GM23338 (cell line): ENCODE data around the gene MACIR. TPM values are rescaled to one million over a fixed set of nuclear protein-coding genes. Genes with fewer than 3 reads are reported as not detected.

Source experiments
- ATAC-seq: fragments of 200-7000 bp; cut with Tn5 transposase; 3 replicates; pipeline ENCODE4 v1.9.1; 2020
- DNase-seq: peaks from one replicate; pipeline ENCODE4 v3.0.0-alpha.2; 2015; ENCODE audit warnings: low spot score
- H2AFZ ChIP-seq: fragments of 200-600 bp; sonication (generic); 2 replicates; pipeline ENCODE4 v1.8.0; 2016; ENCODE audit warnings: antibody characterized with exemption, mild to moderate bottlenecking, moderate library complexity
- H3F3A ChIP-seq: fragments of 200-600 bp; sonication (generic); replicated peaks from 2 replicates; pipeline ENCODE4 v1.8.0; 2017; ENCODE audit warnings: antibody characterized with exemption, mixed run types, low read depth
- H3K27ac ChIP-seq: fragments of 200-600 bp; sonication (generic); 2 replicates; pipeline ENCODE4 v1.6.1; 2016; ENCODE audit warnings: low read depth
- H3K27me3 ChIP-seq: fragments of 200-600 bp; sonication (generic); 2 replicates; pipeline ENCODE4 v1.8.0; 2016; ENCODE audit warnings: mild to moderate bottlenecking, mixed run types, moderate library complexity; ENCODE audit not compliant: insufficient read depth
- H3K36me3 ChIP-seq: fragments of 200-600 bp; sonication (generic); 2 replicates; pipeline ENCODE4 v1.8.0; 2016; ENCODE audit warnings: mild to moderate bottlenecking; ENCODE audit not compliant: insufficient read depth
- H3K4me1 ChIP-seq: fragments of 200-600 bp; sonication (generic); 2 replicates; pipeline ENCODE4 v1.8.0; 2016; ENCODE audit warnings: mild to moderate bottlenecking, moderate library complexity; ENCODE audit not compliant: insufficient read depth
- H3K4me2 ChIP-seq: fragments of 200-600 bp; sonication (generic); 2 replicates; pipeline ENCODE4 v1.7.1; 2017; ENCODE audit warnings: mixed run types
- H3K4me3 ChIP-seq: fragments of 200-600 bp; sonication (generic); 2 replicates; pipeline ENCODE4 v1.6.1; 2016; ENCODE audit warnings: mixed run types
- H3K79me2 ChIP-seq: fragments of 200-600 bp; sonication (generic); replicated peaks from 2 replicates; pipeline ENCODE4 v1.8.0; 2017; ENCODE audit warnings: mild to moderate bottlenecking; ENCODE audit not compliant: insufficient read depth
- H3K9me2 ChIP-seq: fragments of 200-600 bp; sonication (generic); 2 replicates; pipeline ENCODE4 v1.8.0; 2017; ENCODE audit not compliant: insufficient read depth
- H4K20me1 ChIP-seq: fragments of 200-600 bp; sonication (generic); replicated peaks from 2 replicates; pipeline ENCODE4 v1.8.0; 2017; ENCODE audit warnings: mild to moderate bottlenecking; ENCODE audit not compliant: insufficient read depth
- H3K27ac Mint-ChIP-seq: 2 replicates; pipeline ENCODE4 v1.8.0; 2020; ENCODE audit warnings: inconsistent platforms, mild to moderate bottlenecking, moderate library complexity, mixed read lengths
- H3K27me3 Mint-ChIP-seq: 3 replicates; pipeline ENCODE4 v1.8.0; 2022; ENCODE audit warnings: low read depth, mild to moderate bottlenecking, moderate library complexity, mixed read lengths, inconsistent platforms; ENCODE audit not compliant: insufficient read depth, poor library complexity
- H3K36me3 Mint-ChIP-seq: 3 replicates; pipeline ENCODE4 v1.8.0; 2021; ENCODE audit warnings: low read depth, mild to moderate bottlenecking, inconsistent platforms, moderate library complexity, mixed read lengths
- H3K4me1 Mint-ChIP-seq: 3 replicates; pipeline ENCODE4 v1.8.0; 2020; ENCODE audit warnings: mild to moderate bottlenecking, inconsistent platforms, mixed read lengths
- H3K4me3 Mint-ChIP-seq: 3 replicates; pipeline ENCODE4 v1.8.0; 2021; ENCODE audit warnings: moderate library complexity, mild to moderate bottlenecking, inconsistent platforms, mixed read lengths
- H3K9me3 Mint-ChIP-seq: 3 replicates; pipeline ENCODE4 v1.8.0; 2020; ENCODE audit warnings: moderate library complexity, mild to moderate bottlenecking, inconsistent platforms, mixed read lengths
- CTCF ChIP-seq, 2 experiments: fragments of 200-600 bp in 1 of 2; sonication (generic) in 1 of 2; conservative IDR thresholded peaks; 2 replicates each; pipeline versions ENCODE4 v1.5.1 to v1.6.1; 2016 to 2017; ENCODE audit warnings: antibody characterized with exemption in 2 of 2, low read depth in 2 of 2, mild to moderate bottlenecking in 2 of 2, moderate library complexity in 1 of 2
- ETS1 ChIP-seq: IDR thresholded peaks from 2 replicates; pipeline ENCODE4 v1.6.1; 2016; ENCODE audit warnings: antibody characterized with exemption
- JUNB ChIP-seq: IDR thresholded peaks from one replicate; pipeline ENCODE4 v1.6.1; 2016; ENCODE audit warnings: antibody characterized with exemption; ENCODE audit not compliant: unreplicated experiment
- POLR2AphosphoS5 ChIP-seq: IDR thresholded peaks from 2 replicates; pipeline ENCODE4 v1.6.1; 2016; ENCODE audit warnings: antibody characterized with exemption, low read depth
- ZNF114 ChIP-seq: fragments of 250-450 bp; sonication (Bioruptor Pico); IDR thresholded peaks from 2 replicates; pipeline ENCODE4 v1.5.0; 2020; ENCODE audit warnings: mild to moderate bottlenecking, moderate library complexity
- ZNF331 ChIP-seq: fragments of 250-450 bp; sonication (Bioruptor Pico); IDR thresholded peaks from 2 replicates; pipeline ENCODE4 v1.5.0; 2020; ENCODE audit warnings: low read depth, mild to moderate bottlenecking, moderate library complexity
- ZNF462 ChIP-seq: fragments of 250-450 bp; sonication (Bioruptor Pico); IDR thresholded peaks from 2 replicates; pipeline ENCODE4 v1.5.0; 2020; ENCODE audit warnings: mild to moderate bottlenecking, moderate library complexity
- polyA plus RNA-seq: library from polyadenylated mRNA; unstranded; fragments of >200 nt; fragmentation: Nextera tagmentation; extraction: Ambion mirVana; gene quantifications from 2 replicates; pipeline ENCODE4 v1.2.1, GENCODE V29; 2016
- total RNA-seq: library from RNA; depleted of rRNA; stranded (reverse); fragments of >200 nt; shearing (Covaris generic); gene quantifications from 2 replicates; pipeline ENCODE4 v1.2.3, GENCODE V29; 2014

Gene MACIR
- total and polyA plus RNA-seq, 2 experiments from 2014 or later, result 11.7 to 27.6 TPM

GRCh38 chr5:103249068-103249467, 9.5 kb upstream of the MACIR start:
- H3K4me1 Mint-ChIP-seq, result no peaks in the 10 kb centered on the region; the same call in 2 of the 3 replicates
- no peak overlapping the region for H3K27ac ChIP-seq

More at GRCh38 chr5:103249068-103249467, 9.5 kb upstream of the MACIR start:
- Histone ChIP-seq H3K4me1 (no peaks in the 10 kb centered on the region), H3K27me3 (no peaks in the 10 kb centered on the region), H2AFZ (no peak overlapping the region), H3F3A (no peaks in the 10 kb centered on the region), H3K36me3 (no peaks in the 10 kb centered on the region), H3K4me2 (no peak overlapping the region), H4K20me1 (no peaks in the 10 kb centered on the region), H3K9me2 (no peaks in the 10 kb centered on the region; the same call in 1 of the 2 replicates), H3K4me3 (no peak overlapping the region), H3K79me2 (no peaks in the 10 kb centered on the region)
- peaks cover 5% of the 10 kb centered on the region for H3K27me3 Mint-ChIP-seq
- ATAC-seq, result no peak
- DNase-seq, result no peak
- no peak overlapping the region for H3K27ac Mint-ChIP-seq
- no peaks in the 10 kb centered on the region for H3K9me3 Mint-ChIP-seq
- no peak for TF ChIP-seq ETS1
- no peak for TF ChIP-seq ZNF462
- no peak for TF ChIP-seq ZNF331 (CRISPR knock-in tag)
- no peak for TF ChIP-seq JUNB
- no peak for TF ChIP-seq ZNF114
- no peak for TF ChIP-seq POLR2AphosphoS5
- no peak for TF ChIP-seq CTCF (conservative IDR thresholded peaks at IDR 0.05; ENCODE audit: low read depth in 2 of 2)
- H3K36me3 Mint-ChIP-seq, result no peaks in the 10 kb centered on the region
- H3K4me3 Mint-ChIP-seq, result no peak overlapping the region
